ENCODE data around the gene NRXN3. TPM values are rescaled to one million over a fixed set of nuclear protein-coding genes. Genes with fewer than 3 reads are reported as not detected.
A peak's percentile ranks its signal among the peaks of the same experiment; 100 is the strongest.

The NRXN3 gene
- total and polyA plus RNA-seq, 2 donors (not counting 1 experiment from before 2014, with no cell fraction given): 0.83 to 34.6 TPM

DNA sequence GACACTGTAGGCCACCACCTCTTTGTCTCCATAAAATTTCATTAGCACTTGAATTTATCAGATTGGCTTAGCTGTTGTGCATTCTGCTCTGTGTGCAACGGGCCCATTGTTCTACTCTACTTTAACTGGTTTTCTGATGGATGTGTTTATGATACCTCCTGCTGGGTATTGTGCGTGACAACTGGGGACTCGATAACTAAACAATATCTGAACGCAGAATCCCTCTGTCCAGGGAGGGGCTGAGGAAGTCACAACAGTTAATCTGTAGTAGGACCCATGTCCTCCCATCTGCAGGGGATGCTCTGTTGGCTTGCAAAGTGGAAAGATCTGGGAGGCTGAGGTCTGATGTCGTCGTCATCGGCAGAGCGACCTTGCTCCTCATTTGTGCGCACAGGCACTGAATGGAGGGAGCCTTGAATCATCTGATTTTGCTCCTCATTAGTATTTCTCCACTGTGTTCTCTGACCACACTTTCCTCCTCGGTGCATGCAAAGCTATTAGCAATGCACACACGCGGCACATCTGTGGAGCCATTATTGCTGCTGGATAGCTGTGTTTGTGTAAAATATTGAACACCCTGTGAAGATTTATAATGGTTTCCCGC lies 422.5 kb downstream of the NRXN3 start:
- DNase-seq (ENCODE audit: low read depth in 2 of 2): no peak
- Histone ChIP-seq H3K36me3 (ENCODE audit: control insufficient read depth, insufficient read depth, low read length) (no peaks in the 10 kb centered on the region), H2AFZ (ENCODE audit: low read length) (no peak overlapping the region), H3K9ac (ENCODE audit: insufficient read depth, low read length) (no peak overlapping the region), H4K20me1 (ENCODE audit: control insufficient read depth, extremely low read depth, insufficient read depth, low read length) (no peaks in the 10 kb centered on the region), H3K4me2 (ENCODE audit: extremely low read depth, insufficient read depth, low read length) (no peak overlapping the region), H3K27ac (ENCODE audit: insufficient read depth, low read length) (no peak overlapping the region), H3K27me3 (ENCODE audit: control insufficient read depth, insufficient read depth, low read length) (no peaks in the 10 kb centered on the region), H3K4me1 (ENCODE audit: control insufficient read depth, extremely low read depth, insufficient read depth, low read length) (no peaks in the 10 kb centered on the region), H3K4me3 (replicated peaks in 1 of 4; ENCODE audit: control extremely low read depth in 1 of 4, insufficient read depth in 1 of 4, low read depth in 3 of 4, low read length in 4 of 4) (no peak overlapping the region), H3K79me2 (ENCODE audit: control insufficient read depth, insufficient read depth, low read length) (no peaks in the 10 kb centered on the region), H3K9me3 (ENCODE audit: control insufficient read depth, insufficient read depth, low read depth, low read length) (no peaks in the 10 kb centered on the region)
- TF ChIP-seq EZH2 (IDR thresholded peaks at IDR 0.05; ENCODE audit: low read length, missing control alignments) (no peak), CTCF (conservative IDR thresholded peaks at IDR 0.05 in 1 of 2, IDR thresholded peaks at IDR 0.05 in 1 of 2; ENCODE audit: low read depth in 1 of 2, low read length in 2 of 2) (no peak)

DNA sequence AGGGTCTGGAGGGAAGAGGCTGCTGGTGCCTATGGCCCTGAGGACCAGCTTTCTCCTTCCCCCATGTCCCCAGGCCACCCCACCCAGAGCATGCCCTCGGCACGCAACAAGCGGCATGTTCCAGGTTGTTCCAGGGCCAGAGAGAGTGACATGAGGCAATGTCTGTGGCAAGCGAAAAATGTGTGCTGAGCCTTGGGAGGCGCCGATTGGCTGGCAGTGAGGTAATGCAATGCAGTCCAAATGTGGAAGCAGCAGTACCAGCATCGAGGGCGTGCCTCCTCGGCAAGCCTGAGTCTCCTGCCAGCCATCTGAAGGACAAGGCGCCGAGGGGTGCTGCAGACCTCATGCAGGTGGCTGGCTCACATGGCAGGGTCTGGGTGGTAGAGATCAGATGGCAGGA lies 423.8 kb downstream of the NRXN3 start:
- Histone ChIP-seq H3K27ac (ENCODE audit: insufficient read depth, low read length) (no peak overlapping the region), H3K4me2 (ENCODE audit: extremely low read depth, insufficient read depth, low read length) (no peak overlapping the region), H3K4me1 (ENCODE audit: control insufficient read depth, extremely low read depth, insufficient read depth, low read length) (no peaks in the 10 kb centered on the region), H3K27me3 (ENCODE audit: control insufficient read depth, insufficient read depth, low read length) (no peaks in the 10 kb centered on the region), H4K20me1 (ENCODE audit: control insufficient read depth, extremely low read depth, insufficient read depth, low read length) (no peaks in the 10 kb centered on the region), H3K9me3 (ENCODE audit: control insufficient read depth, insufficient read depth, low read depth, low read length) (no peaks in the 10 kb centered on the region), H3K79me2 (ENCODE audit: control insufficient read depth, insufficient read depth, low read length) (no peaks in the 10 kb centered on the region), H3K36me3 (ENCODE audit: control insufficient read depth, insufficient read depth, low read length) (no peaks in the 10 kb centered on the region), H2AFZ (ENCODE audit: low read length) (no peak overlapping the region), H3K4me3 (replicated peaks in 1 of 4; ENCODE audit: control extremely low read depth in 1 of 4, insufficient read depth in 1 of 4, low read depth in 3 of 4, low read length in 4 of 4) (no peak overlapping the region), H3K9ac (ENCODE audit: insufficient read depth, low read length) (no peak overlapping the region)
- DNase-seq (ENCODE audit: low read depth in 2 of 2): no peak
- no peak for TF ChIP-seq CTCF (conservative IDR thresholded peaks at IDR 0.05 in 1 of 2, IDR thresholded peaks at IDR 0.05 in 1 of 2; ENCODE audit: low read depth in 1 of 2, low read length in 2 of 2)
- TF ChIP-seq EZH2 (IDR thresholded peaks at IDR 0.05; ENCODE audit: low read length, missing control alignments): no peak

- Histone ChIP-seq H3K36me3 (ENCODE audit: control insufficient read depth, insufficient read depth, low read length) (no peaks in the 10 kb centered on the region), H4K20me1 (ENCODE audit: control insufficient read depth, extremely low read depth, insufficient read depth, low read length) (no peaks in the 10 kb centered on the region), H3K27ac (ENCODE audit: insufficient read depth, low read length) (no peak overlapping the region), H3K79me2 (ENCODE audit: control insufficient read depth, insufficient read depth, low read length) (no peaks in the 10 kb centered on the region), H3K9me3 (ENCODE audit: control insufficient read depth, insufficient read depth, low read depth, low read length) (no peaks in the 10 kb centered on the region), H3K27me3 (ENCODE audit: control insufficient read depth, insufficient read depth, low read length) (no peaks in the 10 kb centered on the region), H3K9ac (ENCODE audit: insufficient read depth, low read length) (no peak overlapping the region), H3K4me1 (ENCODE audit: control insufficient read depth, extremely low read depth, insufficient read depth, low read length) (no peaks in the 10 kb centered on the region), H3K4me3 (replicated peaks in 1 of 4; ENCODE audit: control extremely low read depth in 1 of 4, insufficient read depth in 1 of 4, low read depth in 3 of 4, low read length in 4 of 4) (no peak overlapping the region), H3K4me2 (ENCODE audit: extremely low read depth, insufficient read depth, low read length) (no peak overlapping the region), H2AFZ (ENCODE audit: low read length) (no peak overlapping the region)
- no peak for DNase-seq (ENCODE audit: low read depth in 2 of 2)
- TF ChIP-seq EZH2 (IDR thresholded peaks at IDR 0.05; ENCODE audit: low read length, missing control alignments) (no peak), CTCF (conservative IDR thresholded peaks at IDR 0.05 in 1 of 2, IDR thresholded peaks at IDR 0.05 in 1 of 2; ENCODE audit: low read depth in 1 of 2, low read length in 2 of 2) (peak in 1 of 2 donors; percentile 15)
Observed at GRCh38 chr14:78595797-78596196, 425.6 kb downstream of the NRXN3 start.

Measured in fibroblast of lung (primary cell).